ENCODE measurements around the gene RAB11FIP3.
"Not testable (repeated sequence)": the region's sequence is repeated elsewhere in the genome, so short reads cannot be mapped to it uniquely, and the experiment has no call there.

Gene RAB11FIP3

DNA sequence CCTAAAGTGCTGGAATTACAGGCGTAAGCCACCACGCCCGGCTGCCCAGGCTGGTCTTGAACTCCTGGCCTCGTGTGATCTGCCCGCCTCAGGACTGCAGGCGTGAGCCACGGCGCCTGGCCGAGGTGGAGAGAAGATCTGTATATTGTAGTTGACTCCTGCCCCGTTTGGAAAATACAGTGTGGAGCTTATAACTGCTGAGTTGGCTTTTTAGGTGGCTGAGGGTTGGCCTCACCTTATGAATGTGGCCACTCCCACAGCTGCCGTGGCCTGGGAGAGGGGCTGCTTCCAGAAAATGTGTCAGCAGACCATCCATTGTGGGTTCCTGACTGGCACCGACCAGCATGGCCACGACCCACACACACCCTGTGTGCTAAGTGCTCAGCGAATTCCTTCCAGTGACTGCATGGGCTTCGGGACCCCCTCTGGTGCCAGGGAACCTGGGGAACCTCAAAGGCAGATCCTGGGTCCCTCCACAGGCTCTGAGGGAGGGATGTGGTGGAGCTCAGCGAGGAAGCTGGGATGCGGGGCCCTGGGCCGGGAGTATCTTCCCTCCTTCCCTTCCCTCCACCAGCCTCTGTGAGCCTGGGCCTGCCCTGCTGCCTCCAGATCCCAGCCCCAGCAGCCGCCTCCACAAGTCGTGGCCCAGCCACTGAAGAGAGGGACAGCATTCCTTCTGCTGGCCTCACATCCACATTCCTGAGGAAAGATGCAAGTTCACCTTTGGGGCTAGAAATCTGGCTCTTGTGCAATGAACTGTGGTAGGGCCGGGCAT lies 10.9 kb upstream of the RAB11FIP3 start:
- DNase-seq (ENCODE audit: insufficient read length, low spot score) (no peak), FAIRE-seq (peak; percentile 83)

DNA sequence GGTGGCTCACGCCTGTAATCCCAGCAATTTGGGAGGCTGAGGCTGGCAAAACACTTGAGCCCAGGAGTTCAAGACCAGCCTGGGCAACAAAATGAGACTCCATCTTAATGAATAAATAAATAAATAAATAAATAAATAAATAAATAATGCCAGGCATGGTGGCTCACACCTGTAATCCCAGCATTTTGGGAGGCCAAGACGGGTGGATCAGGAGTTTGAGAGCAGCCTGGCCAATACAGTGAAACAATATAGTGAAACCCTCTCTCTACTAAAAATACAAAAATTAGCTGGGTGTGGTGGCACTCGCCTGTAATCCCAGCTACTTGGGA lies 10.3 kb upstream of the RAB11FIP3 start:
- not testable (repeated sequence) for DNase-seq (ENCODE audit: insufficient read length, low spot score); FAIRE-seq

- not testable (repeated sequence) for DNase-seq (ENCODE audit: insufficient read length, low spot score); FAIRE-seq
Observed at GRCh38 chr16:422179-422578, 3.3 kb upstream of the RAB11FIP3 start.

DNA sequence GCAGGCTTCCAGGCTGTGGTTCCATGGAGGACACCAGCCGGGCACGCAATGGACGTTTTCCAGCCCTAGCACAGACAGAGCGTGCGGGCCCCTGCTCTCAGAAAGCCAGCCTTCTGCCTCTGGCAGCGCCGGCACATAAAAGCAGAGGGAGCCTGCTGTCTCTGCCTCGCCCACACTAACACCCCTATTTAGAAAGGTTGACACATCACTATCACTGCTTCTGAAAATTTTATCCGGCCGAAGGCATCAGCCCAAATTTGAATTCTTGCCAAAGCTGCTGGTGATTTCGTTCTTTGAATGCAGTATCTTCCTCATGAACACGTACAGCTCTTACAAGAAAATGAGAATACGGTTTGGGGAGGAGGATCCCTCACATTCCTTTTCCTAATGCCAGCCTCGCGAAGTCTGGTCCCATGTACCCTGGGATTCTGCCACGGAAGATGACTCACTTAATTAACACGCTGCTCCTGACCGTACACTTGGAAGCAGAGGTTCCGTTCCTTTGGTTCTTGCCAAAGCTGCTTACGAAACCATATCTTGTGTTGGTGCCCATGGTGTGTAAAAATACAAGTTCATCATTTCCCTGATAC lies 1.3 kb upstream of the RAB11FIP3 start:
- FAIRE-seq (peak; percentile 69), DNase-seq (ENCODE audit: insufficient read length, low spot score) (peak; percentile 89)

DNA sequence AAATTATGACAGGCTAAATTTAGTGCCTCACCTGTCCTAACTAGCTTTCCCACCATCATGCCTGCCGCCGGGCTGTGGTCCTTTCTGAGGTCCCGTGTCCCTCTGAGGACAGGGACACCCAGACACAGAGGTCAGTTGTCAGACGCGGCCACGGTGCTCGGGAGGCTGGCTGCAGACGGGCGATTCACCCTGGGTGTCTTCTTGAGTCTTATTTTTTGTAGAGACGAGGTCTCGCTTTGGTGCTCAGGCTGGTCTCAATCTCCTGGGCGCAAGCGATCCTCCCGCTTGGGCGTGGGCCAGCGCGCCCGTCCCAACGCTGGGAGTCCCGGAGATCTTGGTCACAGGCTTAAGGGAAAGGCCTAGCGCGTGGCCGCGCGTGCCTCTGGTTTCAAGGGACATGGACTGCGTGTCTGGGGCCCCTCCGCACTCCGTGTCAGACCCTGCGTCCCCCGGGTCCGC lies 797 bp upstream of the RAB11FIP3 start:
- no peak for DNase-seq (ENCODE audit: insufficient read length, low spot score)
- no peak for FAIRE-seq

GRCh38 chr16:425740-426114 lies 278 bp downstream of the RAB11FIP3 start:
- DNase-seq (ENCODE audit: insufficient read length, low spot score) (no peak), FAIRE-seq (no peak)

DNA sequence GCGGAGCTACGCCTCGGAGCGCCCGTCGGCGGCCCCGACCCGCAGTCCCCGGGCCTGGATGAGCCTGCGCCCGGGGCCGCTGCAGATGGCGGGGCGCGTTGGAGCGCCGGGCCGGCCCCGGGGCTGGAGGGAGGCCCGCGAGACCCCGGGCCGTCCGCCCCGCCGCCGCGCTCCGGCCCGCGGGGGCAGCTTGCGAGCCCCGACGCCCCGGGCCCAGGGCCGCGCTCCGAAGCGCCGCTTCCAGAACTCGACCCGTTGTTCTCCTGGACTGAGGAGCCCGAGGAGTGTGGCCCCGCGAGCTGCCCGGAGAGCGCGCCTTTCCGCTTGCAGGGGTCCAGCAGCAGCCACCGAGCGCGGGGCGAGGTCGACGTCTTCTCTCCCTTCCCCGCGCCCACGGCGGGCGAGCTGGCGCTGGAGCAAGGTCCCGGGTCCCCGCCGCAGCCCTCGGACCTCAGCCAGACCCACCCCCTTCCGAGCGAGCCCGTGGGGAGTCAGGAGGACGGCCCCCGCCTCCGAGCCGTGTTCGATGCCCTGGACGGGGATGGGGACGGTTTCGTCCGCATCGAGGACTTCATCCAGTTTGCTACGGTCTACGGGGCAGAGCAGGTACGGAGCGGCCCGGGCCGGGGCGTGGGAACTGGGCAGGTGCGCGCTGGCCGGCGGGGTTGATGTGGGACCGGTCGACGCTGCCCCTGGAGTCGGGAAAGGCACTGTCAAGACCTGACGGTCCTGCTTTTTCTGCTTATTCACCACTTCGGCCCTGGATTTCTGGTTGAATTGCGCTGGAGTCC lies 861 bp downstream of the RAB11FIP3 start:
- DNase-seq (ENCODE audit: insufficient read length, low spot score): no peak
- no peak for FAIRE-seq

DNA sequence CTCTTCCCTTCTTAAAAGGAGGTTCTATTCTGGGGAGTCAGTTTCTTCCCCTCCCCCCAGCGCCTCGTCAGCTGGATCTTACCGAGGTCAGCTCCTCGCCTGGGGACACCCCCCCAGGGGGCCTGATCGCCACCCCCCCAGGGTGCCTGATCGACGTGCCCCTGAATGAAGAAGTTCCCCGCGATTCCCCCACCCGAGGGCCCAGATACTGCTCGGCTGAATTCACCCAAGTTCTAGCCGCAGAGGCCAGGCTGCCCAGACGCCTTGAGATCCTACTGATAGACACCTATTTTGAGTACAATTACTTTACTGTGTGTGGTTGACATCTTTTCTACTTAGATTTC lies 1.4 kb downstream of the RAB11FIP3 start:
- no peak for DNase-seq (ENCODE audit: insufficient read length, low spot score)
- FAIRE-seq: no peak

- FAIRE-seq: no peak
- no peak for DNase-seq (ENCODE audit: insufficient read length, low spot score)
Observed at GRCh38 chr16:427250-427649, 1.8 kb downstream of the RAB11FIP3 start.

GRCh38 chr16:430904-431303 lies 5.5 kb downstream of the RAB11FIP3 start:
- FAIRE-seq: no peak
- no peak for DNase-seq (ENCODE audit: insufficient read length, low spot score)

DNA sequence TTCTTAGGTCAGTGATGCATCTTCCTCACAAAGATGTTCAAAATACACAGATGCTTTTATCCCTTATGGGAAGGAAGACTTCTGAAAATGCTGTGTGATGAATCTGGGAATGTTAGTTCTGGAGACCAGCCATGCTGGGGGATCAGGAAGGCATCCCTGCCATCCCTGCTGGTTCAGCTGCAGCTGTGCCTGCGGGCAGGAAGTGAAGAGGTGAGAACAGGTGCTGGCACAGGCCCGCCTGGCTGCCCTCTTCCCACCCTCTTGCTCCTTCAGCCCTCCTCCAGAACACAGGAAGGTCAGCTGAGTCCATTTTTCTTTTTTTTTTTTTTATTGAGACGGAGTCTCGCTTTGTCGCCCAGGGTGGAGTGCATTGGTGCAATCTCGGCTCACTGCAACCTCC lies 15.2 kb downstream of the RAB11FIP3 start:
- FAIRE-seq (no peak), DNase-seq (ENCODE audit: insufficient read length, low spot score) (no peak)

- DNase-seq (ENCODE audit: insufficient read length, low spot score): no peak
- no peak for FAIRE-seq
Observed at GRCh38 chr16:441447-441846, 16.0 kb downstream of the RAB11FIP3 start.

GRCh38 chr16:442976-443375 lies 17.5 kb downstream of the RAB11FIP3 start:
- DNase-seq (ENCODE audit: insufficient read length, low spot score) (no peak), FAIRE-seq (no peak)

GRCh38 chr16:444027-444426 lies 18.6 kb downstream of the RAB11FIP3 start:
- FAIRE-seq: no peak

GRCh38 chr16:445566-445965 lies 20.1 kb downstream of the RAB11FIP3 start:
- FAIRE-seq: no peak
- no peak for DNase-seq (ENCODE audit: insufficient read length, low spot score)

More at GRCh38 chr16:444027-444426, 18.6 kb downstream of the RAB11FIP3 start:
- no peak for DNase-seq (ENCODE audit: insufficient read length, low spot score)

GRCh38 chr16:450385-450784 lies 24.9 kb downstream of the RAB11FIP3 start:
- DNase-seq (ENCODE audit: insufficient read length, low spot score): no peak
- no peak for FAIRE-seq

- FAIRE-seq (no peak), DNase-seq (ENCODE audit: insufficient read length, low spot score) (no peak)
Observed at GRCh38 chr16:450785-451512, 25.5 kb downstream of the RAB11FIP3 start.

- FAIRE-seq (no peak), DNase-seq (ENCODE audit: insufficient read length, low spot score) (no peak)
Observed at GRCh38 chr16:454397-454940, 29.0 kb downstream of the RAB11FIP3 start.

GRCh38 chr16:455453-455852 lies 30.0 kb downstream of the RAB11FIP3 start:
- FAIRE-seq: no peak
- DNase-seq (ENCODE audit: insufficient read length, low spot score): no peak

- FAIRE-seq: no peak
- DNase-seq (ENCODE audit: insufficient read length, low spot score): no peak
Observed at GRCh38 chr16:456891-457483, 31.5 kb downstream of the RAB11FIP3 start.
